CD4-positive, alpha-beta memory T cell (primary cell): ENCODE results near the gene ASF1A. TPM values are rescaled to one million over a fixed set of nuclear protein-coding genes. Genes with fewer than 3 reads are reported as not detected.

Experiments
- CTCF ChIA-PET: fragments of 350-600 bp; sonication (Branson Sonifier 250); formaldehyde crosslinking; loops from one replicate; lab custom pipeline; 2021; ENCODE audit warnings: inconsistent platforms; ENCODE audit not compliant: partially characterized antibody; lab: Charles Lee
- POLR2A ChIA-PET: fragments of 350-600 bp; sonication (Branson Sonifier 250); formaldehyde crosslinking; loops from one replicate; lab custom pipeline; 2021; ENCODE audit not compliant: partially characterized antibody; lab: Charles Lee
- DNase-seq, 5 donors: peaks; one replicate each; pipeline versions ENCODE4 v3.0.0 to v3.0.0-alpha.2; 2020 to 2022; ENCODE audit warnings: mixed read lengths in 1 of 5
- H3K27ac ChIP-seq: one replicate; pipeline ENCODE4 v1.7.0; 2013; ENCODE audit warnings: low read depth, low read length
- H3K27me3 ChIP-seq: 2 replicates; pipeline ENCODE4 v1.7.0; 2013; ENCODE audit warnings: mild to moderate bottlenecking, low read length, moderate library complexity; ENCODE audit not compliant: insufficient read depth
- H3K36me3 ChIP-seq: 2 replicates; pipeline ENCODE4 v1.7.0; 2013; ENCODE audit warnings: mild to moderate bottlenecking, low read length, moderate library complexity; ENCODE audit not compliant: insufficient read depth
- H3K4me1 ChIP-seq: 2 replicates; pipeline ENCODE4 v1.7.0; 2013; ENCODE audit warnings: mild to moderate bottlenecking, low read length, moderate library complexity; ENCODE audit not compliant: insufficient read depth
- H3K4me3 ChIP-seq, 2 donors: one replicate each; pipeline ENCODE4 v1.7.0; 2013; ENCODE audit warnings: low read length in 2 of 2, mild to moderate bottlenecking in 1 of 2
- H3K9me3 ChIP-seq, 2 donors: one replicate each; pipeline ENCODE4 v1.7.0; 2013; ENCODE audit warnings: low read length in 2 of 2, control low read depth in 1 of 2; ENCODE audit not compliant: control insufficient read depth in 1 of 2
- H3K27ac Mint-ChIP-seq, 7 donors: one replicate each; pipeline ENCODE4 v1.8.0; 2020 to 2021; ENCODE audit warnings: mixed read lengths in 7 of 7, mild to moderate bottlenecking in 6 of 7, inconsistent platforms in 3 of 7, moderate library complexity in 3 of 7
- H3K27me3 Mint-ChIP-seq, 2 donors: one replicate each; pipeline ENCODE4 v1.8.0; 2020 to 2021; ENCODE audit warnings: mixed read lengths in 2 of 2
- H3K36me3 Mint-ChIP-seq, 2 donors: one replicate each; pipeline ENCODE4 v1.8.0; 2020 to 2021; ENCODE audit warnings: mixed read lengths in 2 of 2, inconsistent platforms in 1 of 2, mild to moderate bottlenecking in 1 of 2
- H3K4me1 Mint-ChIP-seq, 4 donors: one replicate each; pipeline ENCODE4 v1.8.0; 2020 to 2021; ENCODE audit warnings: mixed read lengths in 4 of 4, mild to moderate bottlenecking in 1 of 4
- H3K4me3 Mint-ChIP-seq, 8 donors: one replicate each; pipeline ENCODE4 v1.8.0; 2020 to 2021; ENCODE audit warnings: mixed read lengths in 8 of 8, mild to moderate bottlenecking in 7 of 8, moderate library complexity in 6 of 8, inconsistent platforms in 3 of 8
- H3K9me3 Mint-ChIP-seq, 8 donors: one replicate each; pipeline ENCODE4 v1.8.0; 2020 to 2021; ENCODE audit warnings: mixed read lengths in 8 of 8, mild to moderate bottlenecking in 5 of 8, inconsistent platforms in 3 of 8, moderate library complexity in 1 of 8
- intact Hi-C: fragments of 100-400 bp; cut with micrococcal nuclease; formaldehyde crosslinking; loops from one replicate; pipeline ENCODE4 v1.15.1; 2023
- polyA plus RNA-seq, 2 donors: library from polyadenylated mRNA; unstranded; fragments of 300-500 nt; fragmentation: Illumina TruSeq; gene quantifications; one replicate each; pipeline ENCODE4 v1.2.3, GENCODE V29; 2021
- total RNA-seq, 2 experiments: library from RNA; stranded (reverse); gene quantifications; one replicate each; pipeline ENCODE4 v1.2.3, GENCODE V29; 2021

The ASF1A gene
- total and polyA plus RNA-seq, 4 experiments from 2014 or later, result 64.0 to 78.5 (median 66.2) TPM

DNA sequence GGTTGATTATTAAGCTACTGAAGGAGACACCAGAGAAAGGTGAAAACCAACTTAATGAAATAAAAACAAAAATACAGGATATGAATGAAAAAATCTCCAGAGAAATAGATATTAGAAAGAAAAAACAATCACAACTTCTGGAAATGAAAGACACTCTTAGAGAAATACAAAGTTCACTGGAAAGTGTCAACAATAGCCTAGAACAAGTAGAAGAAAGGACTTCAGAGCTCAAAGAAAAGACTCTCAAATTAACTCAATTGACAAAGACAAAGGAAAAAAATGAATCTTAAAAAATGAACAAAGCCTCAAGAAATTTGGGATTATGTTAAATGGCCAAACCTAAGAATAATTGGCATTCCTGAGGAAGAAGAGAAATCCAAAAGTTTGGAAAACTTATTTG, 51.3 kb downstream of the ASF1A start:
- Mint-ChIP-seq H3K9me3 (peaks cover 8 to 74% (median 50%) of the 10 kb centered on the region in 8 donors), H3K36me3 (peaks cover 10 to 32% of the 10 kb centered on the region in 2 donors), H3K27me3 (no peaks in the 10 kb centered on the region), H3K4me1 (no peaks in the 10 kb centered on the region), H3K4me3 (no peak overlapping the region), H3K27ac (no peak overlapping the region)
- H3K27ac ChIP-seq, result no peak overlapping the region
- no peak for DNase-seq
- H3K9me3 ChIP-seq, result peaks cover 0 to 6% of the 10 kb centered on the region in 2 donors
- POLR2A ChIA-PET, result no interaction called here
- intact Hi-C loops, result no loop called here
- no peaks in the 10 kb centered on the region for H3K36me3 ChIP-seq
- H3K4me3 ChIP-seq, result no peak overlapping the region
- H3K4me1 ChIP-seq, result no peaks in the 10 kb centered on the region
- no peaks in the 10 kb centered on the region for H3K27me3 ChIP-seq
- CTCF ChIA-PET, result no interaction called here

DNA sequence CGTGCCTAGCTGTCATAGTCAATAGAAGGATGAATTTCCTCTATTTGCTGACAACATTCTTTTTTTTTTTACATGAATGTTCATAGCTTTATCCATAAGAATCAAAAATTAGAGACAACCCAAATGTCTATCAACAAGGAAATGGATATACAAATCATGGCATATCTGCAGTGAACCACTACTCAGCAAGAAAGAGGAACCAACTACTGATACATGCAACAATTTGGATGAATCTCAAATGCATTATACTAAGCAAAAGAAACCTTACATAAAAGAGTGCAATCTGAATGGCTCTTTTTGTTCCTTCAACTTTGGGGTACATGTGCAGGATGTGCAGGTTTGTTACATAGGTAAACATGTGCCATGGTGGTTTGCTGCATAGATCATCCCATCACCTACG, 58.7 kb downstream of the ASF1A start:
- no peak overlapping the region for H3K4me3 ChIP-seq
- H3K9me3 ChIP-seq, result no peaks in the 10 kb centered on the region
- H3K36me3 ChIP-seq, result no peaks in the 10 kb centered on the region
- intact Hi-C loops, result no loop called here
- H3K9me3 Mint-ChIP-seq, result peaks cover 0 to 24% (median 9%) of the 10 kb centered on the region in 8 donors
- H3K27ac Mint-ChIP-seq, result no peak overlapping the region
- H3K27ac ChIP-seq, result no peak overlapping the region
- DNase-seq, result no peak
- H3K4me1 Mint-ChIP-seq, result no peaks in the 10 kb centered on the region
- H3K27me3 ChIP-seq, result no peaks in the 10 kb centered on the region
- H3K4me3 Mint-ChIP-seq, result no peak overlapping the region
- ChIA-PET POLR2A (no interaction called here), CTCF (no interaction called here)
- no peaks in the 10 kb centered on the region for H3K4me1 ChIP-seq
- no peaks in the 10 kb centered on the region for H3K27me3 Mint-ChIP-seq
- H3K36me3 Mint-ChIP-seq, result no peaks in the 10 kb centered on the region

DNA sequence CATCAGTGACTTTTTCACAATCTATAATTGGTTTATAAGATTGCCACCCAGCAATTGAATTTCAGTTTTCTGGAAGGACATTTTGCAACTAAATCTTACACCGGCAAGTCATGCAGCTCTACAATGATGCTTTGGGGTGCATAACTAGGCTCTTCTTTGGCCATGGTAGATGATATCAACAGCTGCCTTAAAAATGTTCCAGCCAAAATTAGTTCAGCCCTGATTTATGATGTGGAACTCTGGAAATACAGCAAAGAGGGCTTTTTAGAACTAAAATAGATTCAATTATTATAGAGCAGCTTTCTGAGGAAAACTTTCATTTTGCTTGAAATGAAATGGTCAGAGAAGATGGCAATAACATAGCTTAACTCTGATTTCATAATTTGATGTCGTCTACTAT, 59.4 kb downstream of the ASF1A start:
- DNase-seq, result no peak
- Histone ChIP-seq H3K4me3 (no peak overlapping the region), H3K27me3 (no peaks in the 10 kb centered on the region), H3K36me3 (no peaks in the 10 kb centered on the region), H3K27ac (no peak overlapping the region), H3K4me1 (no peaks in the 10 kb centered on the region), H3K9me3 (no peaks in the 10 kb centered on the region)
- H3K4me1 Mint-ChIP-seq, result no peaks in the 10 kb centered on the region
- ChIA-PET POLR2A (no interaction called here), CTCF (no interaction called here)
- no peaks in the 10 kb centered on the region for H3K27me3 Mint-ChIP-seq
- peaks cover 0 to 24% (median 9%) of the 10 kb centered on the region in 8 donors for H3K9me3 Mint-ChIP-seq
- intact Hi-C loops, result no loop called here
- H3K4me3 Mint-ChIP-seq, result no peak overlapping the region
- H3K36me3 Mint-ChIP-seq, result no peaks in the 10 kb centered on the region
- H3K27ac Mint-ChIP-seq, result no peak overlapping the region

Other genes starting within 250 kb of the ASF1A start
- 10 to 100 TPM; 64.9 to 71.1 TPM for gene CEP85L, start 242.6 kb upstream of the ASF1A start, total RNA-seq
- gene CEP85L, start 242.6 kb upstream of the ASF1A start, polyA plus RNA-seq, result 10 to 100 TPM; 32.7 to 35.9 TPM
- gene MCM9, start 41.0 kb downstream of the ASF1A start, total RNA-seq, result 10 to 100 TPM; 33.8 to 36.6 TPM
- gene MCM9, start 41.0 kb downstream of the ASF1A start, polyA plus RNA-seq, result 10 to 100 TPM; 11.2 to 15.2 TPM
- gene FAM184A, start 184.5 kb downstream of the ASF1A start, total RNA-seq, result 1 to 10 TPM; 5.6 to 6.1 TPM
- 1 to 10 TPM in 1 of 2 donors, under 1 TPM in 1; 0.54 to 1.5 TPM for gene FAM184A, start 184.5 kb downstream of the ASF1A start, polyA plus RNA-seq